ENCODE measurements around the gene IGF2BP3.

IGF2BP3 gene

DNA sequence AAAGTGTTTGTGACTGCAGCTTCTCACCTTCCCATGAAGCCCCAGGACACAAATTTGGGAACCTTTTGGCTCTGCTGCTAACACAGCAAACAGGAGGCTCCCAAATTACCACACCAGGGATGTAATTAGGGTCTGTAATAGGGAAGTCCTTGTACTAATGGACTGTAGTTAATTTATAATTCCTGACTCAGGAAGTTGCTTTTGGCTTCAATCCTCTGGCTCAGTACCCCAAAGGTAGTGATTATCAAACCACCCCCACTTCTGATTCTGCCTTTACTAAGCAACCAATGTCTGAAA lies 174.9 kb downstream of the IGF2BP3 start:
- DNase-seq (ENCODE audit: low read depth) = no peak

DNA sequence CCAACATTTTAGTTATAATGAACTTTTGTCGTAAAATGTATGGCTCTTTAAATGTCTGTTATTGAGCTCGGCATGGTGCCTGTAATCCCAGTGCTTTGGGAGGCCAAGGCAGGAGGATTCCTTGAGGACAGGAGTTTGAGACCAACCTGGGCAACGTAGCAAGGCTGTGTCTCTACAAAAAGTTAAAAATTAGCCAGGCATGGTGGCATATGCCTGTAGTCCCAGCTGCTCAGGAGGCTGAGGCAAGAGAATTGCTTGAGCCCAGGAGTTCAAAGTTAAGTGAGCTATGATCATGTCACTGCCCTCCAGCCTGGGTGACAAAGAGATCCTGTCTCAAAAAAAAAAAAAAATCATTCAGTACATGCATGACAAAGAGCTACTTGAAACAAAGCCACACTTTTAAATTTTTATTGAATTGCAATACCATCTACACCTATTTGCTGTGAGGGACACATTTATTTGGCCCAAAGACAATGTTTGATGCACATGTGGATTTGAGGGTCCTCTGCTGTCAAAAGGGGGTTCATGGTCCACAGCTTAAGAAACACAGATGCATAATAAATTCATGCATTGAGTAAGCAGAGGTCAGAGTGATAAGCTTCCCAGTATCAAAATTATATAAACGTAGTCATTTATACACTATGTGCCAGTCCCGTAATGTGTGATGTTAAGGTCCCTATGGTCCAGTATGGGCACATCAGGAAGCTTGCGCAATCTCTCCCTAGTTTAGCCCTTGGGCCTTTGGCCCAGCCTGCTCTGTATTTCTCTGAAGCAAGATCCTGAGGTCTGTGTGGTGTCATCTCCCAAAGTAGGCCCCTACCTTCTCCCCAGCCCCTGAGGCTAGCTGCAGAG lies 175.5 kb downstream of the IGF2BP3 start:
- no peak for DNase-seq (ENCODE audit: low read depth)

DNA sequence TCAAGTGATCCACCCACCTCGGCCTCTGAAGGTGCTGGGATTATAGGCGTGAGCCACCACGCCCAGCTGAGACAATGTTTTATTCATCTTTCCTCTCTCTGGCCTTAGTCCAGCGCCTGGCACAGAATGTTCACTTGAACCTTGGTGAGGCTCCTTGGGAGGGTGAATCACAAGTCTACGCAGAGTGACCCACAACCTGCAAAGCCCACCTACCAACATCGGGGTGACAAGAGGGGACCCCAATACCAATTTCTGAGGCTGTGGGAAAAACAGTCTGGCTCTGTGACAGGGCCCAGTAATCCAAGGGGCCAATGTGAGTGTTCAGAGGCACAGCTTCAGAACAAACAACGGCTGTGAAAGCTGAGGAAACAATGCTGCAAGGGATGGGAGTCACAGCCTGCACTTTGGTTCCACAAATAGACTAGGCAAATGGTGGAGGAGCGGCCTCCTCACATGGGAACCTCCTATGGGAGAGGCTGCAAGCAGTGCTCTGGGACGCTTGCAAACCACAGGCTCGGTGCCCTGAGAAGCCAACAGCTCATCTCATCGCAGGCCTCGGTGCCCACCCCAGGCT lies 176.7 kb downstream of the IGF2BP3 start:
- DNase-seq (ENCODE audit: low read depth) = no peak

GRCh38 chr7:23292623-23293022 lies 177.7 kb downstream of the IGF2BP3 start:
- DNase-seq (ENCODE audit: low read depth) = no peak

GRCh38 chr7:23291957-23292560 lies 178.2 kb downstream of the IGF2BP3 start:
- DNase-seq (ENCODE audit: low read depth) = no peak

DNA sequence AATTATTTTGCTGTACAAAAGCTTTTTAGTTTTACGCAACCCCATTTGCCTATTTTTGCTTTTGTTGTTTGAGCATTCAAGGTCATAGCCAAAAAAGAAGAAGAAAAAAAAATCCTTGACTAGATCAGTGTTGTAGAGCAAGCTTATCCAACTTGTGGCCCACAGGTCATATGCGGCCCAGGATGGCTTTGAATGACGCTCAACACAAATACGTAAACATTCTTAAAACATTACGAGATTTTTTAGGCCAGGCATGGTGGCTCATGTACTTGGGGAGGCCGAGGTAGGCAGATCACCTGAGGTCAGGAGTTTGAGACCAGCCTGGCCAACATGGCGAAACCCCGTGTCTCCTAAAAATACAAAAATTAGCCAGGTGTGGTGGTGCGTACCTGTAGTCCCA lies 179.3 kb downstream of the IGF2BP3 start:
- DNase-seq (ENCODE audit: low read depth) = no peak

DNA sequence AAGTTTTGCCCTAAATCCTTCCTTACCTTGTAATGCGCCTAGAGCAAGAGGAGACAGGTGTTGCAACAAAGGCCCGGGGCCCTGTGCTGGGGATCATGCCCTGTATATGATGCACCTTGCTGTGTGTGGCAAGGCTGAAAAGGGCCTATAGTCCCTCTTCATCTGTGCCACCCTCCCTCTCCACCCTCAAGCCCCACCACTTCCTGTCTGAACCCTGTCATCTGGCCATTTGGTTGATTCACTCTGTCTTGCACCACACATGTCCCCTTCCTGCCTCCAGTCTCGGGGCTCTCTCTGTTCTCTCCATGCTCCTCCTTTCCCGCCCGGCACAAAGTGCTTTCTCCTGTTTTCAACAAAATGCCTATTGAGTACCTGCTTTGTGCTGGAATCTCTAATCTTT lies 182.7 kb downstream of the IGF2BP3 start:
- no peak for DNase-seq (ENCODE audit: low read depth)

DNA sequence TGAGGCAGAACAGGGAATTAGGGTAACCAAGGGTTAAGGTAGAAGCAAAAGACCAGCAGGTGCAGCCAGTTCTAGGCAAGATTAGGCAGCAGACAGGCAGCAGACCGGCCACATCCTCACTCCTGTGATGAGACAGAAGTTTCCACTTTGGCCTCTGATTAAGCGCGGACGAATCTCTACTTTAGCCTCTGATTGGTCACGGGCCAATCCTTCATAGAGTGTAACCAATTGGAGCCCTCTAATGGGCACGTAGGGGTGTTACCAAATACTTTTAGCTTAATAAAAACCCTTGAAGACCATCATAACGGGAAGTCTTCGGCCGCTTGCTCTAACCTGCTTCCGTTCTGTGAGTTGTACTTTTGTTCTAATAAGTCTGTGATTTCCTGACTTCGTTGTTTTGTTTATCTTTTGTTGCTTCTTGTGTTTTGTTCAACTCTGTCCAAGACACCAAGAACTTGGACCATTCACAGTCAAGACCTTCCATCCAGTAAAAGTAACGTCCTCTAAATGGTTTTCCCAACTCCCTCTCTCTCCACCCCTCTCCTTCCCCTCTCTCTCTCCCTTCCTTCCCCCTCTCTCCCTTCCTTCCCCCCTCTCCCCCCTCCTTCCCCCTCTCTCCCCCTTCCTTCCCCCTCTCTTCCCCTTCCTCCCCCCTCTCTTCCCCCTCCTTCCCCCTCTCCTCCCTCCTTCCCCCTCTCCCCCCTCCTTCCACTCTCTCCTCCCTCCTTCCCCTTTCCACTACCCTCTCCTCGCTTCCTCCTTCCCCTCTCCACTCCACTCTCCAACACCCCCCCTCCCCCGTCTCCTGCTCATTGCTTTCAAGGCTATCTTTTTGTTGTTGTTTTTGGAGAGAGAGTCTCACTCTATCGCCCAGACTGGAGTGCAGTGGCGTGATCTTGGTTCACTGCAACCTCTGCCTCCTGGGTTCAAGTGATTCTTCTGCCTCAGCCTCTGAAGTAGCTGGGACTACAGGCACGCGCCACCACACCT lies 184.3 kb downstream of the IGF2BP3 start:
- DNase-seq (ENCODE audit: low read depth) = no peak

GRCh38 chr7:23284871-23285270 lies 185.4 kb downstream of the IGF2BP3 start:
- DNase-seq (ENCODE audit: low read depth) = no peak

- no peak for DNase-seq (ENCODE audit: low read depth)
Measured at GRCh38 chr7:23283086-23283485, 187.2 kb downstream of the IGF2BP3 start.

- no peak for DNase-seq (ENCODE audit: low read depth)
Measured at GRCh38 chr7:23279819-23280525, 190.3 kb downstream of the IGF2BP3 start.

DNA sequence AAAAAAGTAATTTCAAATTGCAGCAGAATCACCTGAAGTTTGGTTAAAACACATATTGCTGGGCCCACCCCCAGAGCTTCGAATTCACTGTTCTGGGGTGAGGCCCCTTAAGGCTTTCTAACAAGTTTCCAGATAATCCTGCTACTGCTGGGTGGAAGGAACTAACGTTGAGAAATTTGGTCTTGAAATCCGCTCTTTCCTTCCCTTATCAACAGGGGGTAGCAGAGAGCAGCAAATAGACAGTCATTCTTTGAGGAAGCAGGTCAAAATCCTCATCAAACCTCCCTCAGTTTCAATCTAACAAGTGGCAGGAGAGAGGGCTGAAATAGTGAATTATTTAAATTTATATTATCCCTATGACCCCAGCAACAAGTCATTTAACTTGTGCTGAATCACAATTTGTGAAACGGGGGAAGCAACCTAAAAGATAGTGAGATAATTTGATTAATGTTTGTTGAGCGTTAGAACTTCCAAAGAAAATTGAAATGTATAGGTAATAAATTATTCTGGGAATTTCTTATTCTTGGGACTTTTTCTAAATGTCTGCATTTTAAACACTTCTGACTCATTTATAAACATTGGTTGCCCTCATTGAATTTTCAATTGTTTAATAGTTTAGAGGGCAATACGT lies 192.8 kb downstream of the IGF2BP3 start:
- DNase-seq (ENCODE audit: low read depth) = peak; percentile 37

GRCh38 chr7:23276947-23277346 lies 193.3 kb downstream of the IGF2BP3 start:
- DNase-seq (ENCODE audit: low read depth) = no peak

DNA sequence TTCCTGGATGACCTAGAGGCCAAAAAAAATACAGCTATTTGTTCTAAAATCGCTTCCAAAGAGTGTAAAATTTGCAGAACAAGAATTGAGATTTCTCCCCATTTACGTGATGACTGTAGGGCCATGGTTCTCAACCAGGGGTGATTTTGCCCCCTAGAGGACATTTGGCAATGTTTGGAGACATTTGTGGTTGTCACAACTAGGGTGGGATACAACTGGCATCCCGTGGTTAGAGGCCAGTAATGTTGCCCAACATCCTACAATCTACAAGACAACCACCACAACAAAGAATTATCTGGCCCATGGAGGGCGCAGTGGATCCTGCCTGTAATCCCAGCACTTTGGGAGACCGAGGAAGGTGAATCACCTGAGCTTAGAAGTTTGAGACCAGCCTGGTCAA lies 193.9 kb downstream of the IGF2BP3 start:
- DNase-seq (ENCODE audit: low read depth) = no peak

GRCh38 chr7:23275912-23276311 lies 194.4 kb downstream of the IGF2BP3 start:
- DNase-seq (ENCODE audit: low read depth) = no peak

DNA sequence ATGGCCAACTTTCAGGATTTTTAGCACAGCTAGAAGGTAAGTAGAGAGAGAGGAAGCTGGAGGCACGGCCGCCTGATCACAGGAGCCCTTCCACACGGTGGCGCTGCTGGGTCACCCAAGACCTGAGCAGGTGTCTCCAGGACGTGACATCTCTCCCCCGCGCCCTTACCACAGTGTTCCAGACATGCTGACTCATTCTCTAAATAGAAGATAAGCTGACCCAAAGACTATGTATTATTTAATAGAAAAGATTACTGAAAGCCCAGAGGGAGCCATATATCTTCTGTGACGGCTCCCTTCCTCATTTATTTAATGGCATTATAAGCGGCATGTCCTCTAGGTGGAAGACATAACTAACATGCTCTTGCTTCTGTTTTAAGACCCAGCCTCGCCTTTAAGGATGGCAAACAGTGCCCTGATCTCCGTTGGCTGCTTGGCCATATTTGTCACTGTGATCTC lies 197.1 kb downstream of the IGF2BP3 start:
- peak; percentile 87 for DNase-seq (ENCODE audit: low read depth)

- no peak for DNase-seq (ENCODE audit: low read depth)
Measured at GRCh38 chr7:23272275-23272674, 198.0 kb downstream of the IGF2BP3 start.

DNA sequence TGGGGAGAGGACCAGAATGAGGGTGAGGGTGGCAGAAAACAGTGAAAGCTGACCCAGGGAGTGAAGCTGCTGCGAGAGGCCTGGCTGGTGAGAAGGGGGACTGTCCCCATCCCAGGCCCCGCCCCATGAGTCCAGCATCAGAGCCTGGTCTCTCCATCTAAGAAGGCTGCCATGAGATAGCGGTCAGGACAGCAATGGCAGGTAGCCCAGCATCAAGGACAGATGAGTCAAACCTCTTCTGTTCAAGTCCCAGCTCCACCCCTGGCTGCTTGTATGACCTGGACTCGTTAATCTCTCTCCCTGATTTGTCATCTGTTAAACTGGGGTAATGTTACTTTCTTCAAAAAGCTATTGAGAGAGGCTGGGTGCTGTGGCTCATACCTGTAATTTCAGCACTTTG lies 201.5 kb downstream of the IGF2BP3 start:
- DNase-seq (ENCODE audit: low read depth) = no peak

GRCh38 chr7:23268167-23268566 lies 202.1 kb downstream of the IGF2BP3 start:
- DNase-seq (ENCODE audit: low read depth) = no peak

DNA sequence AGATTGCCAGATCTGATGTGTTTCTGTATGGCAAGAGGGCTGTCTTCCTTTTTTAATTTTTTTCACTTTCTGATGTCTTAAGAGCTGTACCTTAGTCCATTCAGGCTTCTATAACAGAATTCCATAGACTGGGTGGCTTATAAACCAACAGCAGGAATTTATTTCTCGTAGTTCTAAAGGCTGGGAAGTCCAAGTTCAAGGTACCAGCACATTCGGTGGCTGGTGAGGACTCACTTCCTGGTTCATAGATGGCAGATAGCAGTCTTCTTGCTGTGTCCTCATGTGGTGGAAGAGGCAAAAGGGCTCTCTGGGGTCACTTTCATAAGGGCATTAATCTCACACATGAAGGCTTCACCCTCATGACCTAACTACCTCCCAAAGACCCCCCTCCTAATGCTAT lies 202.9 kb downstream of the IGF2BP3 start:
- no peak for DNase-seq (ENCODE audit: low read depth)

DNA sequence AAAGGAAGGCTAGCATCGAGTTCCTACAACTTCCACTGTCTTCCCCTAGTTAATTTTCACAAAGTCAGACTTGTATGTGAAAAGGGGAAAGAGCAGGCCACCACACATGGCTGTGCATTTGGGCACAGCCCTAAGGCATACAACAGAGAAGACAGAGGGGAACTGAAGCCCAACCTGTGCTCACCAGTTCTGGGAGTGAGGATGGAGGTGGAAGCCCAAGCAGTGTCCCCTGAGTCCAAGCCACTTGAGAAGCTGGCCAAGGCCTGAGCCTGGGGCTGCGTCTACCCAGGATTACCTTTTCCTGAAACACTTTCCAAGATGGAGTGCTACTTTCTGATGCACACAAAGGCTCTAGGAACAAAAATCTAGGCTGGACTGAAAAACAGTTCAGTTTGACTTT lies 203.4 kb downstream of the IGF2BP3 start:
- no peak for DNase-seq (ENCODE audit: low read depth)

Data from non-pigmented ciliary epithelial cell (primary cell).